Activated T-cell treated with anti-CD3 and anti-CD28 coated beads, Interleukin-2, amount 50 U/mL, for 48 hours (primary cell): ENCODE data around the gene CEMIP.
"Not testable (repeated sequence)": the region's sequence is repeated elsewhere in the genome, so short reads cannot be mapped to it uniquely, and the experiment has no call there.

ENCODE experiments used
- DNase-seq, 2 experiments: peaks; one replicate each; pipeline ENCODE4 v3.0.0-alpha.2; 2020

The CEMIP gene

DNA sequence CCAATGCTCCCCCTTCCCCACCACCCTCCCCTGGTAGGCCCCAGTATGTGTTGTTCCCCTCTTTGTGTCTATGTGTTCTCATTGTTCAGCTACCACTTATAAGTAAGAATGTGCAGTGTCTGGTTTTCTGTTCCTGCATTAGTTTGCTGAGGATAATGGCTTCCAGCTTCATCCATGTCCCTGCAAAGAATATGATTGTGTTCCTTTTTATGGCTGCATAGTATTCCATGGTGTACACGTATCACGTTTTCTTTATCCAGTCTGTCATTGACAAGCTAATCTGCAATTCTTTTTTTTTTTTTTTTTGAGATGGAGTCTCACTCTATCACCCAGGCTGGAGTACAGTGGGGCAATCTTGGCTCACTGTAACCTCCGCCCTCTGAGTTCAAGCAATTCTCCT, 15.9 kb upstream of the CEMIP start:
- DNase-seq, result not testable (repeated sequence)

DNA sequence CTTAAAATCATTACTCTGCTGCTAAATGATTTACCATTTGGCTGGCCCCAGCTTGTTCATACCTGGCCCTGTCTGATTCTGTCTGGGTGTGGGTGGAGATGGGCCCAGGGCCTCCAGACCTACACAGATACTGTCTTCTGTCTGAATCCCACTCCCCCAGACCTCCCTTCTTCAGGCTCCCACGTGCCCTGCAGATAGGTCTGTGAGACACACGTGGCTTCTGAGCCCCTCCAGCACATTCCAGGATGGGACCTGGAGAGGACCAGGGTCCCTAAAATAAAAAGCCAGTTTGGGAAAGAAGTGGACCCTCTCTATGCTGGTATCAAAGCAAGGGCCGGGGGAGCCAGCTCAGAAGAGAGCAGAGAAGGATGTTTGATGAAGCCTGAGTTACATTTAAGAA, 14.6 kb upstream of the CEMIP start:
- no peak for DNase-seq

GRCh38 chr15:80766275-80766674, 12.9 kb upstream of the CEMIP start:
- no peak for DNase-seq

- DNase-seq, result no peak
Measured at GRCh38 chr15:80768158-80768557, 11.0 kb upstream of the CEMIP start.

DNA sequence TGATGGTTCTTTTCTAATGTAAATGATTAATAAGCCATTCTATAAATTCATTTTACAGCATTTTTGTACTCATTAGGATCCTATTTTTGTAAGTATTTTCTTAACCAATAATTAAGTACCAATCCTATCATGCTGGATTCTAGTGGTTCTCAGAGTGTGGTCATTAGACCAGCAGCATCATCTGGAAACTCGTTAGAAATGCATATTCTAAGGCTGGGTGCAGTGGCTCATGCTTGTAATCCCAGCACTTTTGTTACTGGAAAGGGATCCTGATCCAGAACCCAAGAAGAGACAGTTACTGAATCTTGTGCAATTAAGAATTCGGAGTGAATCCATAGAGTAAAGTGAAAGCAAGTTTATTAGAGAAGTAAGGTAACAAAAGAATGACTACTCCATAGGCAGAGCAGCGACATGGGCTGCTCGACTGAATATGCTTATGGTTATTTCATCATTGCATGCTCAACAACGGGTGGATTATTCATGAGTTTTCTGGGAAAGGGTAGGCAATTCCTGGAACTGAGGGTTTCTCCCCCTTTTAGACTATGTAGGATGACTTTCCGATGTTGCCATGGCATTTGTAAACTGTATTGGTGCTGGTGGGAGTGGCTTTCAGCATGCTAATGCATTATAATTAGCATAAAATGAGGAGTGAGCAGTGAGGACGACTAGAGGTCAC, 9.9 kb upstream of the CEMIP start:
- no peak for DNase-seq

- DNase-seq, result no peak
Measured at GRCh38 chr15:80769829-80770705, 9.1 kb upstream of the CEMIP start.

DNA sequence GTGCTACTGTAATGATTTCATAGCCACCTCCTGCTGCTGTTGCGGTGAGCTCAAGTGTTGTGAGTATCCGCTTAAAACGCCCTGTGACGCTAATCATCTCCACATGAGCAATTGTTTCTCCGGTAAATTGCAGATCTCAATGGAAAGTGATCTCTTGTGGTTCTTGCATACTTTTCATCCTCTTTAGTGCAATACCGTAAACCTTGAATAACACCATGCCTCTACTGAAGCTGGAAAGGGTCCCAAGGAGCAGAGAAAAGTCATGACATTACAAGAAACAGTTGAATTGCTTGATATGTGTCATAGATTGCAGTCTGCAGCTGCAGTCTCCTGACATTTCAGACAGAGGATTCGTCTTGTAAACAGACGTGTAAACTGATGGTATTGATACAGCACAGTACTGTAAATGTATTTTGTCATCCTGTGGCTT, 6.0 kb upstream of the CEMIP start:
- DNase-seq, result no peak

GRCh38 chr15:80773792-80774352, 5.3 kb upstream of the CEMIP start:
- no peak for DNase-seq

GRCh38 chr15:80774486-80774885, 4.7 kb upstream of the CEMIP start:
- DNase-seq, result no peak

- DNase-seq, result no peak
Measured at GRCh38 chr15:80775338-80775737, 3.8 kb upstream of the CEMIP start.

DNA sequence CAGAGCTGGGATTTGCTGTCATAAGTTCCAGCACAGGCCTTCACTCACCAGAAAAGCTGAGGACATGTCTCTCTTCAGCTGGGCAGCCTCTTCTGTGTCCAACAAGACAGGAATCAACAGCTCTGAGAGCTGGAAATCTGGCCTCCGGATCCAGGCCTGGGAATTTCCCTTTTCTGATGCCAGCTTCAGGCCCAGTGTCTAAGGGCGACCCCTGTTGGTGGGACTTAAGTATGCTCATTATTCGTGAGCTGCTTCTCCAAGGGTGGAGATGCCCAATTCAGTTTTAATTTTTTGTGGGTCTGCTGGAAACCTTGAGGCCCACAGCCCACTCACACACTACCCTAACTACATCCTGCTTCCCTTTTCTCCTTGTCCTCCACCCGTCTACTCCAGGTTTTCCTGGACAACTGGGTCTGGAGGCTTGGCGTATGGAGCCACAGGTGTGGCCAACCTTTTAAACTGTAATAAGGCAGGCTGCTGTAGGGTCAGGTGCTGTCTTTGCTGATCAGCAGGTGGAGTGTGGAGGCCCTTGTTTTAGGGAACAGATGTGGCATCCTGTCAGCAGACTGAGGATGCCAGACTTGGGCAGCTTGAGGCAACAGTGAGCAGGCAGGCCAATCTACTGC, 2.6 kb upstream of the CEMIP start:
- peak; percentile 75 to 76 for DNase-seq

DNA sequence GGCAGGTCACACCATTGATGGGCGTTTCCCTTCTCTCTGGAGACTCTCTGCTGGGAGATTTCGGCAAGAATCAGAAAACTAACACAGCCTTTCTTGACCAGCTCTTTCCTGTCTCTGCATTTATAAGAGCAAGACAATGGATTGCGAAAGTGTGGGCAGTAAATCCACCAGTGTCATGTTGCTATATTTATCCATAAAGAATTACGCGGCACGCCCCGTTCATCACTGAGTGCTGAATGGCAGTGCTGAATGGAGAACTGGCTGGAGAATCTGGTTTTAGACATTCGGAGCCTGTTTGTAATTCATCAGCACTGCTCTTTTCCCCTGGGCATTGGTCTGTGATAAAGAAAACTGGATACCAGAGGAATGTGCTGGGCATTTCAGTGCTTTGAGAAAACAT, 2.0 kb upstream of the CEMIP start:
- no peak for DNase-seq

DNA sequence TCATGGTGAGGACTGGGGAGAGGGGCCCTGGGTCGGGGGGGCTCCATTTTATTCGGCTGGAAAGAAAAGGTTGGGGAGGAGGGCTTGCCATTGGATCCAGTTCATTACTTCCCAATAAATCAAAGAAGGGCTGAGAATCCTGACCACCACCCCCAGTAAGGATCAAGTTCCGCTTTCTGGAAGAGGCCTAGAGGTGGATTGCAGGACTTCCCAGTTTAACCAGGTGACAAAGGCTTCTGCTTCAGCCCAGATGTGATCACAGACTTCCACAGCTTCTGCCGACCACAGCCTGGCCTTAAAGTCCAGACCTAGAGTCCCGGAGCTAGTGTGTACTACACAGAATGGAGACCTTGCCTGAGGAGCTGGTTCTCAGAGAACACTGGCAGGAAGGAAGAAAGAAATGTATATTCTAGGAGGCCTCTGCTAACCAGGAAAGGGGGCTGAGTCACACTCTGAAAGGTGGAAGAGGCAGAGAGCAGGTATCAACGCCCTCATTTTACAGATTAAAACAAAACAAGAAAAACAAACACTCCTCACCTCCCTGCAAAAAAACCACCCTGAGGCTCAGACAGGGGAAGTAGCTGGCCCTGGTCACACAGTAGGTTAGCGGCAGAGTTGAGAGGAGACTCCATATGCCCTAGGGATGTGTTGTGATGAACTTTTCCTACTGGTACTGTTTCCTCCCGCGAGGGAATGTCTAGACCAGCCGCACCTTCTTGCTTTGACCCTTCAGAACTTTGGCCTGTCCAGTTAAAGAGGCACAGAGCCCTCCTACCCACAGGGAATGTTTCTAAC, 1.1 kb upstream of the CEMIP start:
- DNase-seq, result no peak

- DNase-seq, result no peak
Measured at GRCh38 chr15:80778621-80778963, 578 bp upstream of the CEMIP start.

DNA sequence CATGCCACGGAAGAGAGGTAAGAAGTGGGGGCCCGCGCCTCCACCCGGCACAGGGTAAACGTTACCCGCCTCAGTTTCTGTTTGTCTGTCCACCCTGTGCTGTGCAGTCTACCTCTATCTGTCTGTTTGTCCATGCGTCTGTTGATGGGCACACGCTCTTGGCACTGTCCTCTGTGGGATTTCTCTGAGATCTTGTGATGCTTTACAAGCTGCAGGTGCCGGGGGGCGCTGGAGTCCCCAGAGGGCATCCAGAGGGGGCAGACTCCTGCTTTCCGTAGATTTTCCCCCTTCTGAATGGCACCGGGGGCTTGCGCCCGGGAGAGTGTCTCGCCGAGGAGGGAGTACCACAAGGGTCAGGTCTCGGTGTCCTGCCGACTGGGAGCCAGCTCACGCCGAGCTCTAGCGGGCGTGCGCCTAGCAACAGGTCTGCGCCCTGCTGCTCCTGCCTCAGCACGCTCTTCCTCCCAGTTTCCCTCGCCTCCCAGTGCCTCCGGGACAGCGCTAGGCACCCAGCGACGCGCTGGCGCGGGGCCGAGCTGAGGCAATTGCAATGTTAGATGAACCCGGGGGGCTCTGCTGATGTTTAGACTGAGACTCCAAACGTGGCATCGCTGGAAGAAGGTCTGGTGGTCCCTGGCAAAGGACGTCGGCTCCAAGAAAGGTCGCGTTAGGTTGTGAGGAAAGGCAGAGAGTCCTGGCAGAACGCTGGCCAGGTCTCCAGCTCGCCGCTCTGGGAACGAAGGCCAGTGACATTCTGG, 667 bp downstream of the CEMIP start:
- no peak for DNase-seq

DNA sequence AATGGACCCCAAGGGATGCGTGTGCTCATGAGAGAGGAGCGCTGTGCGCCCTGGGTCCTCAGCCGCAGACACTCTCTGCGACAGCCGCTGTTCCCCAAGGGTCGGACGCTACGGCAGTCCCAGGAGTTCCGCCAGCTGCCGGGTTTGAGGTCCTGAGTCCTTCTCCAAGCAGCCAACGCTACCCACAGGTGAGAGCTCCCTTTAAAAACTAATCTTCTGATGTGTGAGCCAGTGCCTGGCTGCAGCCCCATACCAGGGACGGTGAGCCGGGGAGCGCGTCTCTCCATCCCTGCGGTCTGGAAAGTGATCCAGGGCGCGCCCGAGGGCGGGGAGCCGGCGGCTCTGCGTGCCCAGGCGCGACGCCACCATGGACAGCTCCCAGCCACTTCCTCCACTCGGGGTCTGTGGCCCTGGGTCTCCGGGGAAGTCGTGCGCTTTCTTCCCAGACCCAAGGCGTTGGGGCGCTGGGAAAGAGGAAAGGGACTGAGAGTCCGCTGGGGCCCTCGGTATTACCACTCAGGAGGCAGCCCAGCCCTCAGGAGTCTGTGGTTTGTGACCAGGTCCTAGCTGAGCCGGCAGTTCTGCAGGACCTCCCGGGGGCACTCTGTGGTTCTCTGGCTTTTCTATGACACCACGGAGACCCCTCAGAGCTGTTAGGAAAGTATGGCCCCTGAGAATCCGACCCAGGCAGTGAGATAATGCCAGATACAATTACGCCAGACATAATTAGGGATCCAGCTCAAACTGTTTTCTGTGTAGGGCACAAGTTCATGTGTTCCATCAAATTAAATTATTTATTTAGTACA, 1.4 kb downstream of the CEMIP start:
- peak; percentile 38 to 58 for DNase-seq

DNA sequence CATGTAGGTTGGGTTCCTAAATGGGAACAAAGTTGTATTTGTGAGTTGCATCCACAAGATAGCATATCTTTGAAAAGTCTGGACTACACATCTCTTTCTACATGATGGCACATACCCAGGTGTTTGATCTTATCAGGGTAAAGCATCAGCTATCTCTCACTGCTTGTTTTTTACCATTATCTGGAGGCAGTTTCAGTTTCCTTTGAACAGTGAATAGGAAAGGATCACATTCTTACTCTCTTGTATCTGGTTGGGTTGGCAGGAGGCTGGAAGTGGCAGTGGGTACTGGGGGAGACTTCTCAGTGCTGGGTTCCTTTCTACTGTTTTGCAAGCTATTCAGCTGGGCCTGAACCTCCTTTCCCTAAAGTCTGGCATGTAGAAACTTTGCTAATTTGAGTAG, 4.1 kb downstream of the CEMIP start:
- no peak for DNase-seq

GRCh38 chr15:80785335-80785734, 6.2 kb downstream of the CEMIP start:
- DNase-seq, result no peak

- no peak for DNase-seq
Measured at GRCh38 chr15:80785811-80786354, 6.7 kb downstream of the CEMIP start.

DNA sequence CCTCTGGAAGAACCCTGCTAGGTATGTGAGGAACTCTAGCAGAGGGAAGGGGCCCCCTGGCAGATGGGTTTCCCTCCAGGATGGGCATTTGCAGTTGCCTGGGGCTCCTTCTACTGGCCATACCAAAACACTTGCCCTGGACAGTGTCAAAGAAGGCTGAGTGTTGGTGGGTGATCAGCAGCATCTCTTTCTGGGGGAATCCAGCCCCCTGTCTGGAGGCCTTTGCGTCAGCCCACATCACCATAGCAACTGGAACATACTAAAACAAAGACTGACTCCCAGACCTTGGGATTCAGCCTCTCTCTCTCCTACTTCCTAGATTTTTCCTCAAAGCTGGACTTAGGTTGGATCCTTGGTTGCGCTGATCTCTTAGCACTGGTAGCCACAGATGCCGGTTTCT, 8.1 kb downstream of the CEMIP start:
- no peak for DNase-seq

DNA sequence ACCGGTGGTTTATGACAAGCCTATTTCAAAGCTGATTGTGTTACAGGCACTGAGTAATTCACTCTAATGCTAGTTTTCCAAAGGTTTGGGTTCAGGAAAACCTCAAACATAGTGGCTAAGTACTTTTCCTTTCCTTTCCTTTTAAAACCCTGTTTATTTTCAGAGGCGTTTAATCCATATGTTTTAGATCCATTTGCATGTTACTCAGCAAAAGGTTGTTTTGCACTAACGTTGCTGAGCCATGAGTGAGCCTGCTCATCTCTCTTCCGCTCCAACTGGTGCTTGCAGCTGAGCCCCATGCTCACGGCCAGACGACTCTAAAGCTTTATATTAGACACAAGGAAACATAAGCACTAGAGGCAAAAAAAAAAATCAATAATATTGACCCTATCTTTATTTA, 9.4 kb downstream of the CEMIP start:
- DNase-seq, result no peak
